GM18519 (cell line): ENCODE results near the gene MYO18B.

Experiments
- ATAC-seq: cut with Tn5 transposase; IDR thresholded peaks from one replicate; pipeline ENCODE4 v1.9.1; 2021; ENCODE audit warnings: mild to moderate bottlenecking, moderate library complexity; ENCODE audit not compliant: unreplicated experiment, low FRiP score

MYO18B gene

DNA sequence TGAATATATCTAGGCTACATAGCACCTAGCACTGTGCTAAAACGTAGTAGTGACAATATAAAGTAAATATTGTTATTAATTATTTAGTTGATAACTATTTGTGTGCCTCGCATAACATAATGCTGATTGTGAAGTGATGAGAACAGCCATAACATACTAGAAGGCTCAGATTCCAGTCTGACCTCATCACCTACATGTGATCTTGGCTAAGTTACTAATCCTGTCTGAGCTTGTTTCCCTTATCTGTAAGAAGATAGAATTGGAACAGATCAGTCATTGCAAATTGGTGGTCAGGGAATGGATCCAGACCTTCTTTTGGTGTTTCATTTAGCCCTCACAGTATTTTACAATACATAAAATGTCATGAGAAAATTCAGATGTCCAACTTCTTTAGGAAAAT lies 323.9 kb downstream of the MYO18B start:
- ATAC-seq: no peak

DNA sequence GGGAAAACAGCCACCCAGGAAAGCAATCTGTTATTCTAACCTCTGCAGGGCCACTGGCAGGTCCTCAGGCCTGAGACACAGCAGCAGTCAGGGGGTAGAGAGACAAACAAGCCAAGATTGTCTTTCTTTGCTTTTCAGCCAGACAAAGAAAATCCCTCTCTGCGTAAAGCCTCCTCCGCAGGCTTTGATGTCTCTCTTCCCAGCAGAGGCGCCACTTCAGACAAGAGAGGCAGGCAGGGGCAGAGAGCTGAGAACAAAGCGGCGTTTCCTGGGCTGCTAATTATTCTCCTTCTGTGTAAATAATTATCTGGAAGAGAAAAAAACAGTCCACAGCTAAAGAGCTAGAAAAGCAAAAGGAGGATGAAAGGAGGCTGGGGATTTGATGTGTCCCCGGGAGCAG lies 324.5 kb downstream of the MYO18B start:
- no peak for ATAC-seq

DNA sequence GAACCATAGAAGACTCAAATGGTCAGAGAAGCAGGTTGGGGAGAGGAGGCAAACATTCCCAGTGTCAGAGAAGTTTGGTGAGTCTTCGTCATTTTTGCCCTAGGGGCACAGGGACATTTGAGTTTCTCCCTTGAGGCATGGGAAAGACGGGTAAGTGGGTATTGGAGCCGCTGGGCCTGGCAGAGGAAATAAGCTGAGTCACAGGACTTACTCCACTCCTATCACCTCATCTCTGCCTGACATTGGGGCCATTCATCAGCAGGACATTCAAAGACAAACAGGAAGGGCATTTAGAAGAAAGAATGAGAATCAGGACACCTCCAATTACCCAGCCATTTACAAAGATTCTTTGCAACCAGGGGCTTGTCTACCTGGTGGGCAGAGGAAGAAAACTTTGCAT lies 326.6 kb downstream of the MYO18B start:
- ATAC-seq: no peak

DNA sequence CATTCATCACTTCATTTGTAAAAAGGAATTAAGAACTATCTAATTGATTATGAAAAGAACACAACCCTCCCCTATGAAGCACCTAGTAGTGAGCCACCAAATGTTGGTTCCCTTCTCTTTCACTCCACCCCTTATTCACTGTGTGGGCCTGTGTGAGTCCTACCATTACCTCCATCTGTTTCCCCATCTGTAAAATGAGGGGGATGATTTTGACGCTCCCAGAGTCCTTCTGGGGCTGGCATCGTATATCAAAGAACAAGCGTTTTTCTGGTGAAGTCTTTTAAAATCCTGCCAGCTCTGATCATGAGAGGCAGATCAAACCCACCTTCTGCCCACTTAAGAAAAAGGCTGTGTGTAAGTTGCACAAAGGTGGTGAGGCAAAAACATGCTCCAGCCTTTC lies 330.6 kb downstream of the MYO18B start:
- ATAC-seq: no peak

DNA sequence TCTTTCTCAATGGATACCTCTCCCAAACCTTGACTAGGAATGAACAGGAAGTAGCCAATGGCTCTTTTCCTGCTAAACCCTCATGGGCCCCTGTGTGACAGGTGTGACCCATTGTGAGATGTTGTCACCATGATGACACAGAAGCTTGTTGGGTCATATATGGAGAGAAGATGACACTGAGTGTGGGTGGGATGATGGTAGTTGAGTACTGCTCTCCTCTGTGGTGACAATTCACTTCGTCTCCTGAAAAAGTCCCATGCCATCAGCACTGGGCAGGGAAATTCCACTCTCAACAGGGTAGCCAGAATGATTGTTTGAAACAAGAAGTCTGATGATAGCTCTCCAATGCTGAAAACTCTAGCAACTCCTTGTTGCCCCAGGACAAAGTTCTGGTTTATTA lies 333.3 kb downstream of the MYO18B start:
- ATAC-seq: no peak

DNA sequence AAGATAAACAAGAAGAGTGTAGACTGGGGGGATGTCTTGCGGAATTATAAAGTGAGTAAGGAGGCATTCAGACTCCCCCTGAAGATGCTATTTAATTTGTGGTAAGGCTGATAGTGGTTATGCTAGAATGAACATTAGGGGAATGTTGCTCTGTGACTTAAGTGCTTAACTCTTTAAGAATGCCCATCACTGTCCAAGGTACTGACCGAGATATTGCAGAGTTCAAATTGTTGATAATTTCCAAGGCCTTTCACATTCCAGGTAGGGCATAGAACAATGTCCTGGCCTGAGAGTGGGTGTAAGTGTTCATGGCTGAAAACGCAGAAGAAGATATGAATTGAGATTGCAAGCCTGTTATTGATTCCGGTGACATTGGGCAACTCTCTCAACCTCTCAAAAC lies 337.0 kb downstream of the MYO18B start:
- ATAC-seq: no peak
